ENCODE measurements around the gene EPS8. TPM values are rescaled to one million over a fixed set of nuclear protein-coding genes. Genes with fewer than 3 reads are reported as not detected.

Gene EPS8
- total and polyA plus RNA-seq, 8 donors: 9.1 to 287 (median 36.1) TPM

- Histone ChIP-seq H3K4me3 (no peak overlapping the region), H3K9me3 (no peaks in the 10 kb centered on the region), H3K36me3 (no peaks in the 10 kb centered on the region), H3K27ac (no peak overlapping the region), H3K27me3 (no peaks in the 10 kb centered on the region), H3K4me1 (peaks cover 0 to 7% (median 2%) of the 10 kb centered on the region in 4 donors)
- no peak for DNase-seq
- 85 to 95% (median 92%) methylated on average over 3 of the region's 3 CpGs for WGBS, 5 donors
- no peak for TF ChIP-seq EP300 (IDR thresholded peaks at IDR 0.05)
- TF ChIP-seq CTCF (IDR thresholded peaks at IDR 0.05): no peak
- TF ChIP-seq POLR2A (IDR thresholded peaks at IDR 0.05): no peak
- no peak for TF ChIP-seq POLR2AphosphoS5 (IDR thresholded peaks at IDR 0.05)
- intact Hi-C loops (cut with DNase I; ENCODE audit: low total_unique reads): no loop called here
Measured at GRCh38 chr12:15831315-15831978, 42.3 kb upstream of the EPS8 start.

GRCh38 chr12:15830538-15830937 is 41.4 kb upstream of the EPS8 start:
- no peaks in the 10 kb centered on the region for H3K27me3 ChIP-seq
- peak overlapping the region in 2 of 5 donors; percentile 9 to 48 for H3K27ac ChIP-seq
- H3K4me3 ChIP-seq: no peak overlapping the region
- WGBS, 5 donors: 62 to 78% (median 76%) methylated on average over 3 of the region's 3 CpGs
- no peak for TF ChIP-seq POLR2A (IDR thresholded peaks at IDR 0.05)
- no peak for TF ChIP-seq CTCF (IDR thresholded peaks at IDR 0.05)
- no peak for TF ChIP-seq EP300 (IDR thresholded peaks at IDR 0.05)
- TF ChIP-seq POLR2AphosphoS5 (IDR thresholded peaks at IDR 0.05): no peak
- H3K4me1 ChIP-seq: peaks cover 0 to 7% (median 2%) of the 10 kb centered on the region in 4 donors
- peak in 1 of 2 donors; percentile 39 for DNase-seq
- H3K9me3 ChIP-seq: no peaks in the 10 kb centered on the region
- intact Hi-C loops (cut with DNase I; ENCODE audit: low total_unique reads): no loop called here
- no peaks in the 10 kb centered on the region for H3K36me3 ChIP-seq

- DNase-seq: no peak
- Histone ChIP-seq H3K9me3 (no peaks in the 10 kb centered on the region), H3K4me1 (peaks cover 0 to 7% (median 2%) of the 10 kb centered on the region in 4 donors), H3K27me3 (no peaks in the 10 kb centered on the region), H3K36me3 (no peaks in the 10 kb centered on the region), H3K4me3 (no peak overlapping the region), H3K27ac (peak overlapping the region in 2 of 5 donors; percentile 9 to 48)
- intact Hi-C loops (cut with DNase I; ENCODE audit: low total_unique reads): no loop called here
- WGBS, 5 donors: 72 to 82% (median 79%) methylated on average over 3 of the region's 3 CpGs
- TF ChIP-seq POLR2AphosphoS5 (IDR thresholded peaks at IDR 0.05) (no peak), POLR2A (IDR thresholded peaks at IDR 0.05) (no peak)
Measured at GRCh38 chr12:15829949-15830348, 40.8 kb upstream of the EPS8 start.

GRCh38 chr12:15829255-15829654 is 40.1 kb upstream of the EPS8 start:
- H3K4me1 ChIP-seq: peaks cover 0 to 7% (median 2%) of the 10 kb centered on the region in 4 donors
- intact Hi-C loops (cut with DNase I; ENCODE audit: low total_unique reads): no loop called here
- H3K4me3 ChIP-seq: no peak overlapping the region
- TF ChIP-seq POLR2AphosphoS5 (IDR thresholded peaks at IDR 0.05) (no peak), POLR2A (IDR thresholded peaks at IDR 0.05) (no peak), EP300 (IDR thresholded peaks at IDR 0.05) (no peak)
- no peaks in the 10 kb centered on the region for H3K36me3 ChIP-seq
- H3K27me3 ChIP-seq: no peaks in the 10 kb centered on the region
- no peak for DNase-seq
- WGBS, 5 donors: 93 to 97% (median 96%) methylated on average over 3 of the region's 3 CpGs
- H3K27ac ChIP-seq: no peak overlapping the region
- no peaks in the 10 kb centered on the region for H3K9me3 ChIP-seq

- Histone ChIP-seq H3K36me3 (no peaks in the 10 kb centered on the region), H3K27ac (no peak overlapping the region), H3K4me1 (peaks cover 0 to 7% (median 2%) of the 10 kb centered on the region in 4 donors), H3K4me3 (no peak overlapping the region), H3K27me3 (no peaks in the 10 kb centered on the region), H3K9me3 (no peaks in the 10 kb centered on the region)
- TF ChIP-seq CTCF (IDR thresholded peaks at IDR 0.05): no peak
- TF ChIP-seq EP300 (IDR thresholded peaks at IDR 0.05): no peak
- TF ChIP-seq POLR2A (IDR thresholded peaks at IDR 0.05): no peak
- TF ChIP-seq POLR2AphosphoS5 (IDR thresholded peaks at IDR 0.05): no peak
- WGBS, 5 donors: 19 to 34% (median 29%) methylated on average over 1 of the region's 1 CpG
- no peak for DNase-seq
- intact Hi-C loops (cut with DNase I; ENCODE audit: low total_unique reads): no loop called here
Measured at GRCh38 chr12:15827136-15827535, 37.9 kb upstream of the EPS8 start.

All from stomach (tissue), 9 donors.